ENCODE results near the gene VASH1. TPM values are rescaled to one million over a fixed set of nuclear protein-coding genes. Genes with fewer than 3 reads are reported as not detected.

VASH1 gene
- total RNA-seq, 1 donor from 2014 or later = 104 TPM

- no peak for DNase-seq (ENCODE audit: low read depth, low spot score)
Measured at GRCh38 chr14:76771437-76771980, 10.2 kb downstream of the VASH1 start.

- DNase-seq (ENCODE audit: low read depth, low spot score) = peak; percentile 87
Measured at GRCh38 chr14:76772300-76773187, 11.3 kb downstream of the VASH1 start.

GRCh38 chr14:76773188-76773885, 12.1 kb downstream of the VASH1 start:
- DNase-seq (ENCODE audit: low read depth, low spot score) = peak; percentile 76

GRCh38 chr14:76773956-76774820, 12.9 kb downstream of the VASH1 start:
- DNase-seq (ENCODE audit: low read depth, low spot score) = no peak

- no peak for DNase-seq (ENCODE audit: low read depth, low spot score)
Measured at GRCh38 chr14:76774821-76775694, 13.8 kb downstream of the VASH1 start.

- DNase-seq (ENCODE audit: low read depth, low spot score) = no peak
Measured at GRCh38 chr14:76775695-76776427, 14.6 kb downstream of the VASH1 start.

- no peak for DNase-seq (ENCODE audit: low read depth, low spot score)
Measured at GRCh38 chr14:76776428-76777251, 15.4 kb downstream of the VASH1 start.

GRCh38 chr14:76777721-76778120, 16.5 kb downstream of the VASH1 start:
- DNase-seq (ENCODE audit: low read depth, low spot score) = no peak

- DNase-seq (ENCODE audit: low read depth, low spot score) = no peak
Measured at GRCh38 chr14:76778546-76779215, 17.4 kb downstream of the VASH1 start.

GRCh38 chr14:76779221-76780057, 18.2 kb downstream of the VASH1 start:
- no peak for DNase-seq (ENCODE audit: low read depth, low spot score)

- no peak for DNase-seq (ENCODE audit: low read depth, low spot score)
Measured at GRCh38 chr14:76780058-76780345, 18.7 kb downstream of the VASH1 start.

GRCh38 chr14:76780360-76780759, 19.1 kb downstream of the VASH1 start:
- DNase-seq (ENCODE audit: low read depth, low spot score) = no peak

- no peak for DNase-seq (ENCODE audit: low read depth, low spot score)
Measured at GRCh38 chr14:76780875-76781647, 19.8 kb downstream of the VASH1 start.

GRCh38 chr14:76781648-76782051, 20.4 kb downstream of the VASH1 start:
- DNase-seq (ENCODE audit: low read depth, low spot score) = no peak

- no peak for DNase-seq (ENCODE audit: low read depth, low spot score)
Measured at GRCh38 chr14:76782115-76782884, 21.0 kb downstream of the VASH1 start.

Measured in pulmonary artery endothelial cell (primary cell).